K562 (cell line): ENCODE measurements around the gene HVCN1. TPM values are rescaled to one million over a fixed set of nuclear protein-coding genes. Genes with fewer than 3 reads are reported as not detected.
A peak's percentile ranks its signal among the peaks of the same experiment; 100 is the strongest.

Experiments
- ATAC-seq: fragments of 200-7000 bp; cut with Tn5 transposase; 3 replicates; pipeline ENCODE4 v1.9.1; 2020; ENCODE audit warnings: moderate library complexity
- BruUV-seq: library from RNA; stranded (reverse); fragments of 400-500 nt; replicated peaks from 2 replicates; lab custom pipeline; 2021; lab: Mats Ljungman, UMichigan
- CTCF ChIA-PET: fragments of 300-600 bp; formaldehyde crosslinking; extraction: SDS; loops from one replicate; lab custom pipeline; 2021; ENCODE audit warnings: low intra/inter-chr PET ratio; lab: Yijun Ruan, JAX
- POLR2A ChIA-PET: fragments of 300-600, 350-650 bp; sonication (Branson Sonifier 250); formaldehyde crosslinking; extraction: SDS; loops from one replicate; lab custom pipeline; 2021; ENCODE audit warnings: antibody characterized with exemption, inconsistent platforms; lab: Yijun Ruan, JAX
- DNase-seq, 4 experiments: peaks; one replicate each; pipeline versions ENCODE4 v3.0.0 to v3.0.0-alpha.2; 2011 to 2018; ENCODE audit warnings: low spot score in 3 of 4, mixed read lengths in 3 of 4; ENCODE audit errors: extremely low read depth in 1 of 4
- FAIRE-seq: peaks from 2 replicates; lab custom pipeline; 2011; peaks lifted over from hg19 to GRCh38; lab: Jason Lieb, UNC
- H2AFZ ChIP-seq: 2 replicates; pipeline ENCODE4 v1.6.0; 2011; ENCODE audit warnings: low read depth, low read length, control low read depth, inconsistent platforms
- H3K27ac ChIP-seq: fragments of 200-600 bp; 3 replicates; pipeline ENCODE4 v1.8.0; 2011; ENCODE audit warnings: low read depth, mild to moderate bottlenecking, control low read depth, inconsistent platforms, low read length, moderate library complexity, mixed read lengths; ENCODE audit errors: extremely low read depth
- H3K27me3 ChIP-seq, 2 experiments: fragments of 300-600 bp in 1 of 2; 2 replicates in 1 of 2; 3 replicates in 1 of 2; pipeline versions ENCODE4 v1.6.0 to v1.8.0; 2011; ENCODE audit warnings: inconsistent platforms in 2 of 2, low read length in 2 of 2, mild to moderate bottlenecking in 1 of 2, mixed read lengths in 1 of 2, moderate library complexity in 1 of 2; ENCODE audit not compliant: control insufficient read depth in 2 of 2, insufficient read depth in 2 of 2
- H3K36me3 ChIP-seq: fragments of 300-600 bp; 3 replicates; pipeline ENCODE4 v1.8.0; 2011; ENCODE audit warnings: mild to moderate bottlenecking, low read length, inconsistent platforms; ENCODE audit not compliant: control insufficient read depth, insufficient read depth
- H3K4me1 ChIP-seq, 2 experiments: fragments of 200-600 bp in 1 of 2; replicated peaks in 1 of 2; 2 replicates in 1 of 2; 3 replicates in 1 of 2; pipeline versions ENCODE4 v1.5.1 to v1.8.0; 2011; ENCODE audit warnings: inconsistent platforms in 2 of 2, low read length in 2 of 2, mild to moderate bottlenecking in 1 of 2, mixed read lengths in 1 of 2, moderate library complexity in 1 of 2; ENCODE audit not compliant: control insufficient read depth in 2 of 2, insufficient read depth in 2 of 2
- H3K4me2 ChIP-seq: 2 replicates; pipeline ENCODE4 v1.6.1; 2011; ENCODE audit warnings: low read length, control low read depth, inconsistent platforms, mixed read lengths; ENCODE audit not compliant: insufficient read depth
- H3K4me3 ChIP-seq: fragments of 200-600 bp; sonication (generic), shearing (Covaris generic); 2 replicates; pipeline ENCODE4 v1.5.1; 2016; ENCODE audit warnings: control low read depth, inconsistent platforms
- H3K79me2 ChIP-seq: fragments of 200-600 bp; 3 replicates; pipeline ENCODE4 v1.8.0; 2011; ENCODE audit warnings: low read length, inconsistent platforms; ENCODE audit not compliant: control insufficient read depth, insufficient read depth
- H3K9ac ChIP-seq, 2 experiments: 2 replicates each; pipeline versions ENCODE4 v1.6.0 to v1.6.1; 2011; ENCODE audit warnings: low read depth in 2 of 2, low read length in 2 of 2, control low read depth in 1 of 2, inconsistent platforms in 1 of 2, mild to moderate bottlenecking in 1 of 2, mixed read lengths in 1 of 2; ENCODE audit not compliant: insufficient read depth in 1 of 2
- H3K9me1 ChIP-seq: one replicate; pipeline ENCODE4 v1.6.0; 2011; ENCODE audit warnings: inconsistent platforms, mild to moderate bottlenecking, low read length, moderate library complexity; ENCODE audit not compliant: control insufficient read depth, insufficient read depth
- H3K9me3 ChIP-seq: replicated peaks from 2 replicates; pipeline ENCODE4 v1.5.1; 2011; ENCODE audit warnings: low read depth, low read length, inconsistent platforms; ENCODE audit not compliant: control insufficient read depth, insufficient read depth
- H4K20me1 ChIP-seq: replicated peaks from 2 replicates; pipeline ENCODE4 v1.6.1; 2011; ENCODE audit warnings: low read length, inconsistent platforms, mixed read lengths; ENCODE audit not compliant: control insufficient read depth, insufficient read depth
- HIVEP1 ChIP-seq: fragments of 250-450 bp; sonication (Bioruptor Pico); IDR thresholded peaks from 2 replicates; pipeline ENCODE4 v1.4.0; 2020; ENCODE audit warnings: mild to moderate bottlenecking
- RBM25 ChIP-seq: fragments of 200-400 bp; formaldehyde crosslinking; IDR thresholded peaks from 2 replicates; pipeline ENCODE4 v1.6.1; 2018; ENCODE audit warnings: low read length, low read depth, moderate library complexity; ENCODE audit not compliant: severe bottlenecking
- SMARCA5 ChIP-seq: fragments of 450-650 bp; IDR thresholded peaks from 2 replicates; pipeline ENCODE4 v1.6.1; 2016
- XRCC3 ChIP-seq: fragments of 450-650 bp; IDR thresholded peaks from 2 replicates; pipeline ENCODE4 v1.6.1; 2017; ENCODE audit warnings: mild to moderate bottlenecking, moderate library complexity
- ZFP91 ChIP-seq: sonication (generic); formaldehyde crosslinking; IDR thresholded peaks from 2 replicates; pipeline ENCODE4 v1.8.0; 2022; ENCODE audit warnings: mild to moderate bottlenecking, missing genetic modification reagents
- ZKSCAN8 ChIP-seq: fragments of 200-800 bp; sonication (Bioruptor generic); IDR thresholded peaks from 2 replicates; pipeline ENCODE4 v1.6.1; 2016; ENCODE audit warnings: missing genetic modification characterization, missing compliant biosample characterization
- WGBS: fragments of 100-300 bp; shearing (Covaris generic); methylation state at CpG from one replicate; pipeline ENCODE4 v1.1.6; 2016; ENCODE audit warnings: low coverage, mixed read lengths; ENCODE audit not compliant: insufficient coverage; ENCODE audit errors: missing lambda C conversion rate; 5-methylcytosine and 5-hydroxymethylcytosine counted together
- in situ Hi-C: fragments of 300-500 bp; cut with MboI; formaldehyde crosslinking; loops from 4 replicates; pipeline ENCODE4 v1.15.0; 2018; ENCODE audit warnings: inconsistent platforms, mixed read lengths
- intact Hi-C: fragments of 100-400 bp; cut with micrococcal nuclease; formaldehyde crosslinking; loops from 2 replicates; pipeline ENCODE4 v1.14.2; 2022
- polyA plus RNA-seq, 8 experiments: library from polyadenylated mRNA; depleted of rRNA in 4 of 8; stranded (reverse) in 5 of 8; unstranded in 3 of 8; fragments of >200 nt; fragmentation: Nextera tagmentation in 2 of 8; fragmentation: Illumina TruSeq in 1 of 8; extraction: Ambion mirVana in 2 of 8; extraction: Trizol in 1 of 8; gene quantifications; 2 replicates each; pipeline versions ENCODE4 v1.2.1 to v1.2.3, GENCODE V29; 2011 to 2014; ENCODE audit warnings: inconsistent platforms in 1 of 8, missing spikeins in 1 of 8
- total RNA-seq, 7 experiments: library from RNA; depleted of rRNA in 6 of 7; stranded (reverse); fragments of >200 nt in 6 of 7; fragmentation: Illumina TruSeq in 2 of 7; extraction: Trizol in 2 of 7; gene quantifications; 2 replicates each; pipeline versions ENCODE4 v1.2.1 to v1.2.3, GENCODE V29; 2011 to 2021; ENCODE audit warnings: low replicate concordance in 1 of 7

Gene HVCN1
- total and polyA plus RNA-seq, 9 of the 15 experiments (the other 6 are each of a cell fraction or from before 2014, with no cell fraction given): 0.21 to 1.4 (median 0.74) TPM

- in situ Hi-C loops (no loop called here), intact Hi-C loops (no loop called here)
- Histone ChIP-seq H3K9me3 (no peaks in the 10 kb centered on the region), H3K27me3 (peaks cover 17 to 35% of the 10 kb centered on the region in 2 experiments; a peak in 4 of 5 replicates), H4K20me1 (no peaks in the 10 kb centered on the region; the same call in none of the 2 replicates), H3K9me1 (peaks cover 5% of the 10 kb centered on the region), H3K36me3 (no peaks in the 10 kb centered on the region), H3K79me2 (no peaks in the 10 kb centered on the region), H3K4me3 (no peak overlapping the region), H3K4me1 (peaks cover 26 to 30% of the 10 kb centered on the region in 2 experiments), H3K4me2 (no peak overlapping the region), H3K9ac (no peak overlapping the region), H2AFZ (no peak overlapping the region), H3K27ac (no peak overlapping the region)
- no TSS peak for BruUV-seq
- ChIA-PET POLR2A (interaction anchor here (0.9 kb wide), 1 partner anchor 51 kb away, joined by 3 read pairs; no protein-coding TSS in a partner anchor), CTCF (no interaction called here)
- 14% methylated on average over 3 of the region's 3 CpGs for WGBS
- ATAC-seq (no peak), DNase-seq (peak in 1 of 4 experiments; percentile 3), FAIRE-seq (no peak)
- TF ChIP-seq HIVEP1 (CRISPR knock-in tag) (no peak), ZKSCAN8 (CRISPR knock-in tag) (no peak), XRCC3 (no peak), SMARCA5 (0 out of 2 replicates have a peak, but pooled peaks have one; percentile 28), RBM25 (peak; percentile 98), ZFP91 (CRISPR knock-in tag) (no peak)
These were observed 2.5 kb downstream of the HVCN1 start for GRCh38 chr12:110686294-110686903.
